ENCODE results near the gene RTP4. TPM values are rescaled to one million over a fixed set of nuclear protein-coding genes. Genes with fewer than 3 reads are reported as not detected.

RTP4 gene
- polyA plus RNA-seq, 1 donor (not counting 4 experiments of a cell fraction or from before 2014, with no cell fraction given), result 0.38 TPM

DNA sequence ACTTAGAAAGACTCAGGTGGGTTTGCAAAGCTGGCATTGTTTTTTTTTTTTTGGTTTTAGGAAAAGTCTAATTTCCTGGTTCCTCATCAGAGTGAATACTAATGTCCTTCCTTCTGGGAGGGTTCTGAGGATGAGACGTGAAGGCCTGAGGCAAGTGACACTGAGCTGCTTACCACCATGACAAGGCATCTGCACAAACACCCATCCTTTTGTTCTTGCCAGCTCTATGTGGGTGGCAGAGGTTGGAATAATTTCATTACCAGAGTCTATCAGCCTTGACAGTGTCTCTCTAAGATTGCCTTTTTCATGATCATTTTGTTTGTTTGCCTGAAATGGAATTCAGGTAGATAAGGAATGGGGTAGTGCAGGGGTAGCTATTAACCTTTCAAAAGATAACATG lies 17.1 kb downstream of the RTP4 start:
- no peaks in the 10 kb centered on the region for H4K20me1 ChIP-seq (ENCODE audit: control insufficient read depth, extremely low read depth, insufficient read depth, low read length)
- H3K9me1 ChIP-seq (ENCODE audit: control insufficient read depth, extremely low read depth, insufficient read depth, low read length), result no peaks in the 10 kb centered on the region
- H3K4me3 ChIP-seq (ENCODE audit: control insufficient read depth in 2 of 3, extremely low read depth in 1 of 3, insufficient read depth in 2 of 3, low read depth in 1 of 3, low read length in 3 of 3), result no peak overlapping the region
- H3K27me3 ChIP-seq (ENCODE audit: control insufficient read depth, extremely low read depth, insufficient read depth, low read length), result no peaks in the 10 kb centered on the region
- dilution Hi-C loops (cut with MboI; ENCODE audit: extremely low pct_ligation_motif_present, low sequenced_read_pairs), result no loop called here
- no peaks in the 10 kb centered on the region for H3K79me2 ChIP-seq (ENCODE audit: control insufficient read depth, insufficient read depth, low read length)
- FAIRE-seq, result no peak
- no peak overlapping the region for H3K27ac ChIP-seq (ENCODE audit: control insufficient read depth, insufficient read depth, low read length)
- H3K9me3 ChIP-seq (ENCODE audit: control insufficient read depth, low read depth, low read length), result no peaks in the 10 kb centered on the region
- TF ChIP-seq, protein P1, sequence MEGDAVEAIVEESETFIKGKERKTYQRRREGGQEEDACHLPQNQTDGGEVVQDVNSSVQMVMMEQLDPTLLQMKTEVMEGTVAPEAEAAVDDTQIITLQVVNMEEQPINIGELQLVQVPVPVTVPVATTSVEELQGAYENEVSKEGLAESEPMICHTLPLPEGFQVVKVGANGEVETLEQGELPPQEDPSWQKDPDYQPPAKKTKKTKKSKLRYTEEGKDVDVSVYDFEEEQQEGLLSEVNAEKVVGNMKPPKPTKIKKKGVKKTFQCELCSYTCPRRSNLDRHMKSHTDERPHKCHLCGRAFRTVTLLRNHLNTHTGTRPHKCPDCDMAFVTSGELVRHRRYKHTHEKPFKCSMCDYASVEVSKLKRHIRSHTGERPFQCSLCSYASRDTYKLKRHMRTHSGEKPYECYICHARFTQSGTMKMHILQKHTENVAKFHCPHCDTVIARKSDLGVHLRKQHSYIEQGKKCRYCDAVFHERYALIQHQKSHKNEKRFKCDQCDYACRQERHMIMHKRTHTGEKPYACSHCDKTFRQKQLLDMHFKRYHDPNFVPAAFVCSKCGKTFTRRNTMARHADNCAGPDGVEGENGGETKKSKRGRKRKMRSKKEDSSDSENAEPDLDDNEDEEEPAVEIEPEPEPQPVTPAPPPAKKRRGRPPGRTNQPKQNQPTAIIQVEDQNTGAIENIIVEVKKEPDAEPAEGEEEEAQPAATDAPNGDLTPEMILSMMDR (optimal IDR thresholded peaks at IDR 0.05 in 1 of 3, IDR thresholded peaks at IDR 0.05 in 1 of 3, conservative IDR thresholded peaks at IDR 0.05 in 1 of 3; ENCODE audit: extremely low read depth in 1 of 3, insufficient read depth in 2 of 3, low read length in 3 of 3), result no peak
- no peak for TF ChIP-seq EZH2 (IDR thresholded peaks at IDR 0.05; ENCODE audit: low read length)
- no peaks in the 10 kb centered on the region for H3K4me1 ChIP-seq (ENCODE audit: control insufficient read depth, extremely low read depth, insufficient read depth, low read length)
- H3K36me3 ChIP-seq (ENCODE audit: control insufficient read depth in 2 of 2, extremely low read depth in 1 of 2, insufficient read depth in 2 of 2, low read length in 2 of 2), result no peaks in the 10 kb centered on the region
- H3K9ac ChIP-seq (ENCODE audit: control insufficient read depth, extremely low read depth, insufficient read depth, low read length), result no peak overlapping the region
- H2AFZ ChIP-seq (ENCODE audit: control insufficient read depth, low read length), result no peak overlapping the region
- no peak overlapping the region for H3K4me2 ChIP-seq (ENCODE audit: control insufficient read depth, extremely low read depth, insufficient read depth, low read depth, low read length)
- no peak for DNase-seq (ENCODE audit: low read depth, low spot score)

DNA sequence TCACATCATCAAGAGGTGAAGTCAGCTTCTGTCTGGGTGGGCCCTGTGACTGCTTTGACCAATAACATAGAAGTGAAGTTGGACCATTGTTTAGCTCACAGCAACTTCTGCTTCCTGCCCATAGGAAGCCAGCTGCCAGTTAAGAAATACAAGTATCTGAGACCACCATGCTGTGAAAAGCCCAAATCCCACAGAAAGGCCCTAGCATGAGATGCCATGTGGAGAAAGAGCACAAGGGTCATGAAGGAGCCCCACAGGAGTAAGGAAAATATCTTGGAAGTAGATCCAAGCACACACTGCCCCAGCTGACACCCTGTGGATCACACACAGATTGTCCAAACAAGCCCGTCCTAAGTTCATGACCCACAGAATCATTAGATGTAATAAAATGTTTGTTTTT lies 28.5 kb downstream of the RTP4 start:
- TF ChIP-seq, protein P1 (optimal IDR thresholded peaks at IDR 0.05 in 1 of 3, IDR thresholded peaks at IDR 0.05 in 1 of 3, conservative IDR thresholded peaks at IDR 0.05 in 1 of 3; ENCODE audit: extremely low read depth in 1 of 3, insufficient read depth in 2 of 3, low read length in 3 of 3), result no peak
- no peak for TF ChIP-seq EZH2 (IDR thresholded peaks at IDR 0.05; ENCODE audit: low read length)
- H3K36me3 ChIP-seq (ENCODE audit: control insufficient read depth in 2 of 2, extremely low read depth in 1 of 2, insufficient read depth in 2 of 2, low read length in 2 of 2), result no peaks in the 10 kb centered on the region
- H3K9ac ChIP-seq (ENCODE audit: control insufficient read depth, extremely low read depth, insufficient read depth, low read length), result no peak overlapping the region
- no peaks in the 10 kb centered on the region for H3K9me1 ChIP-seq (ENCODE audit: control insufficient read depth, extremely low read depth, insufficient read depth, low read length)
- FAIRE-seq, result no peak
- H2AFZ ChIP-seq (ENCODE audit: control insufficient read depth, low read length), result no peak overlapping the region
- dilution Hi-C loops (cut with MboI; ENCODE audit: extremely low pct_ligation_motif_present, low sequenced_read_pairs), result no loop called here
- H3K4me2 ChIP-seq (ENCODE audit: control insufficient read depth, extremely low read depth, insufficient read depth, low read depth, low read length), result no peak overlapping the region
- no peaks in the 10 kb centered on the region for H3K4me1 ChIP-seq (ENCODE audit: control insufficient read depth, extremely low read depth, insufficient read depth, low read length)
- peaks cover 2% of the 10 kb centered on the region for H3K27me3 ChIP-seq (ENCODE audit: control insufficient read depth, extremely low read depth, insufficient read depth, low read length)
- H3K4me3 ChIP-seq (ENCODE audit: control insufficient read depth in 2 of 3, extremely low read depth in 1 of 3, insufficient read depth in 2 of 3, low read depth in 1 of 3, low read length in 3 of 3), result no peak overlapping the region
- DNase-seq (ENCODE audit: low read depth, low spot score), result no peak
- no peaks in the 10 kb centered on the region for H3K79me2 ChIP-seq (ENCODE audit: control insufficient read depth, insufficient read depth, low read length)
- no peaks in the 10 kb centered on the region for H3K9me3 ChIP-seq (ENCODE audit: control insufficient read depth, low read depth, low read length)
- no peak overlapping the region for H3K27ac ChIP-seq (ENCODE audit: control insufficient read depth, insufficient read depth, low read length)
- no peaks in the 10 kb centered on the region for H4K20me1 ChIP-seq (ENCODE audit: control insufficient read depth, extremely low read depth, insufficient read depth, low read length)

Measured in keratinocyte (primary cell).